ENCODE measurements around the gene KLHL17.
"Not testable (repeated sequence)": the region's sequence is repeated elsewhere in the genome, so short reads cannot be mapped to it uniquely, and the experiment has no call there.

Gene KLHL17

GRCh38 chr1:970242-970972 lies 10.0 kb downstream of the KLHL17 start:
- DNase-seq, result no peak

- DNase-seq, result no peak
Observed at GRCh38 chr1:970973-971730, 10.8 kb downstream of the KLHL17 start.

GRCh38 chr1:971751-972506 lies 11.5 kb downstream of the KLHL17 start:
- no peak for DNase-seq

GRCh38 chr1:972726-973458 lies 12.5 kb downstream of the KLHL17 start:
- DNase-seq, result no peak

GRCh38 chr1:973459-974292 lies 13.3 kb downstream of the KLHL17 start:
- DNase-seq, result no peak

GRCh38 chr1:974293-974640 lies 13.9 kb downstream of the KLHL17 start:
- DNase-seq, result no peak

- no peak for DNase-seq
Observed at GRCh38 chr1:974687-975328, 14.4 kb downstream of the KLHL17 start.

GRCh38 chr1:975365-975764 lies 15.0 kb downstream of the KLHL17 start:
- no peak for DNase-seq

- peak; percentile 90 for DNase-seq
Observed at GRCh38 chr1:975896-976683, 15.7 kb downstream of the KLHL17 start.

- DNase-seq, result not testable (repeated sequence)
Observed at GRCh38 chr1:976791-977190, 16.4 kb downstream of the KLHL17 start.

- no peak for DNase-seq
Observed at GRCh38 chr1:978069-978834, 17.9 kb downstream of the KLHL17 start.

GRCh38 chr1:978835-979743 lies 18.7 kb downstream of the KLHL17 start:
- no peak for DNase-seq

GRCh38 chr1:979744-980072 lies 19.3 kb downstream of the KLHL17 start:
- DNase-seq, result no peak

- no peak for DNase-seq
Observed at GRCh38 chr1:980137-980571, 19.8 kb downstream of the KLHL17 start.

GRCh38 chr1:980602-981395 lies 20.4 kb downstream of the KLHL17 start:
- DNase-seq, result no peak

GRCh38 chr1:981491-981954 lies 21.1 kb downstream of the KLHL17 start:
- no peak for DNase-seq

- DNase-seq, result no peak
Observed at GRCh38 chr1:981955-982558, 21.7 kb downstream of the KLHL17 start, which contains the start of gene PERM1. Gene PERM1 (minus strand): TSS chr1:982093. CDS start chr1:981029, 1,064 bp downstream.
